Measurements from ENCODE around the gene CDC73.

DNA sequence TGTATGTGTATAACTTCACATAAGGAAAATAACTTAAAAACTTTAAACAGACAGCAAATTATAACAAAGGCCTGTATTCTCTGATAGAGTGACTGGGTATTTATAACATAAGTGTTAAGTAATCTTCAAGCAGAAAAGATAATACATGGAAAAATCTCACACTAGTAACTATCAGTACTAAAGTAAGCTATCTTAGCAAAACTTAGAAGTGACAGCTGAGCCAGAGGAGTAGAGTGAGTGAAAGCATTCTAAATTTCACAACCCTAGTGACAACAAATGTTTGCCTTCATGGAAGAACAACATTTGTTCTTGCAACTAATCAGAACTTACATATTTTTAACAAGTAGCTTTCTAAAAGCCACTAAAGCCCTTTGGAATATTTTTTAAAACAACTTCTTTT, 139.1 kb downstream of the CDC73 start:
- TF ChIP-seq CTCF (IDR thresholded peaks at IDR 0.05) (no peak), POLR2A (IDR thresholded peaks at IDR 0.05) (no peak)

Measured in heart left ventricle (tissue), 13 donors.